Stomach (tissue), 9 donors: ENCODE measurements around the gene CAPN5. TPM values are rescaled to one million over a fixed set of nuclear protein-coding genes. Genes with fewer than 3 reads are reported as not detected.

Source experiments
- DNase-seq, 2 donors: peaks; one replicate each; pipeline versions ENCODE4 v3.0.0 to v3.0.0-alpha.2; 2013 to 2019
- H3K27ac ChIP-seq, 5 donors: fragments of 200-600 bp in 4 of 5; sonication (generic) in 4 of 5; one replicate each; pipeline ENCODE4 v1.5.1; 2013 to 2019; ENCODE audit warnings: mild to moderate bottlenecking in 1 of 5, moderate library complexity in 1 of 5
- H3K27me3 ChIP-seq, 3 donors: fragments of 200-600 bp; sonication (generic); one replicate each; pipeline ENCODE4 v1.5.1; 2017 to 2019; ENCODE audit warnings: mixed run types in 1 of 3
- H3K36me3 ChIP-seq, 4 donors: fragments of 200-600 bp; sonication (generic); 1 replicate in 3 of 4; 2 replicates in 1 of 4; pipeline ENCODE4 v1.5.1; 2016 to 2019
- H3K4me1 ChIP-seq, 4 donors: fragments of 200-600 bp; sonication (generic); one replicate each; pipeline ENCODE4 v1.5.1; 2016 to 2019
- H3K4me3 ChIP-seq, 4 donors: fragments of 200-600 bp; sonication (generic) in 3 of 4; one replicate each; pipeline ENCODE4 v1.5.1; 2016 to 2019; ENCODE audit warnings: mild to moderate bottlenecking in 1 of 4
- H3K9me3 ChIP-seq, 4 donors: fragments of 200-600 bp; sonication (generic); one replicate each; pipeline ENCODE4 v1.5.1; 2016 to 2019
- CTCF ChIP-seq, 7 experiments: fragments of 450-650 bp in 4 of 7; fragments of 200-600 bp in 3 of 7; sonication (generic) in 3 of 7; IDR thresholded peaks; one replicate each; pipeline ENCODE4 v1.5.1; 2016 to 2019; ENCODE audit warnings: antibody characterized with exemption in 7 of 7, control low read depth in 2 of 7, mild to moderate bottlenecking in 1 of 7
- EP300 ChIP-seq: sonication (generic); formaldehyde crosslinking; IDR thresholded peaks from one replicate; pipeline ENCODE4 v1.6.1; 2017; ENCODE audit warnings: antibody characterized with exemption
- POLR2A ChIP-seq, 4 donors: fragments of 450-650 bp; IDR thresholded peaks; one replicate each; pipeline ENCODE4 v1.6.1; 2016; ENCODE audit warnings: antibody characterized with exemption in 4 of 4, control low read depth in 2 of 4, mild to moderate bottlenecking in 1 of 4, moderate library complexity in 1 of 4
- POLR2AphosphoS5 ChIP-seq, 3 donors: sonication (generic); formaldehyde crosslinking; IDR thresholded peaks; one replicate each; pipeline ENCODE4 v1.6.1; 2016; ENCODE audit warnings: antibody characterized with exemption in 3 of 3
- WGBS, 5 donors: extraction: QIAGEN DNeasy Blood & Tissue Kit in 3 of 5; methylation state at CpG; one replicate each; pipeline versions ENCODE4 v1.1.5 to v1.1.7; 2013 to 2018; 5-methylcytosine and 5-hydroxymethylcytosine counted together
- intact Hi-C: fragments of 100-400 bp; cut with DNase I; formaldehyde crosslinking; loops from one replicate; pipeline ENCODE4 v1.15.1; 2023; ENCODE audit warnings: low total_unique reads
- polyA plus RNA-seq, 3 donors: library from polyadenylated mRNA; stranded (reverse); fragments of 200-250 nt; gene quantifications; one replicate each; pipeline ENCODE4 v1.2.3, GENCODE V29; 2013
- total RNA-seq, 5 donors: library from RNA; depleted of rRNA; stranded (reverse); fragments of >200 nt; gene quantifications; one replicate each; pipeline versions ENCODE4 v1.1.0 to v1.2.3, GENCODE V29; 2014 to 2016
- donor health status: healthy with polysubstance abuse.
- donor health status: Bipolar disorder and iron deficiency.
- donor health status: healthy.

CAPN5 gene
- total and polyA plus RNA-seq, 8 donors: 10.0 to 110 (median 65.9) TPM

- TF ChIP-seq POLR2A (IDR thresholded peaks at IDR 0.05) (no peak), POLR2AphosphoS5 (IDR thresholded peaks at IDR 0.05) (no peak), EP300 (no peak), CTCF (IDR thresholded peaks at IDR 0.05) (no peak)
- Histone ChIP-seq H3K27me3 (peaks cover 0 to 13% (median 0%) of the 10 kb centered on the region in 3 donors), H3K36me3 (peaks cover 11 to 26% (median 16%) of the 10 kb centered on the region in 4 donors), H3K4me3 (peak within 1 kb of the TSS; percentile 37 to 45 (median 43)), H3K4me1 (peaks cover 21 to 46% (median 34%) of the 10 kb centered on the region in 4 donors), H3K9me3 (no peaks in the 10 kb centered on the region), H3K27ac (peak within 1 kb of the TSS in 2 of 5 donors; percentile 3 to 5)
- DNase-seq: peak; percentile 56 to 94
- intact Hi-C loops: loop anchor here (5.0 to 10.0 kb wide), 2 partner anchors 59 to 427 kb away; no protein-coding TSS in a partner anchor
- 13 to 31% (median 20%) methylated on average over 16 to 20 of the region's 20 CpGs for WGBS, 5 donors
Observed at GRCh38 chr11:77127920-77128691, 61.3 kb downstream of the CAPN5 start, which contains the start of gene MYO7A. MYO7A (plus strand) TSS chr11:77128246; CDS start chr11:77130635, 2,389 bp downstream.

GRCh38 chr11:77129069-77129841 is 62.5 kb downstream of the CAPN5 start:
- TF ChIP-seq POLR2A (IDR thresholded peaks at IDR 0.05): no peak
- TF ChIP-seq POLR2AphosphoS5 (IDR thresholded peaks at IDR 0.05): no peak
- TF ChIP-seq CTCF (IDR thresholded peaks at IDR 0.05): no peak
- no peak for TF ChIP-seq EP300
- intact Hi-C loops: loop anchor here (5.0 to 10.0 kb wide), 2 partner anchors 58 to 426 kb away; no protein-coding TSS in a partner anchor
- Histone ChIP-seq H3K9me3 (no peaks in the 10 kb centered on the region), H3K4me3 (no peak overlapping the region), H3K27ac (no peak overlapping the region), H3K4me1 (peaks cover 21 to 46% (median 34%) of the 10 kb centered on the region in 4 donors), H3K27me3 (peaks cover 0 to 13% (median 0%) of the 10 kb centered on the region in 3 donors), H3K36me3 (peaks cover 0 to 15% (median 4%) of the 10 kb centered on the region in 4 donors)
- WGBS, 5 donors: 77 to 93% (median 92%) methylated on average over 6 to 11 of the region's 11 CpGs
- no peak for DNase-seq

- H3K27ac ChIP-seq: peak overlapping the region in 1 of 5 donors; percentile 7
- intact Hi-C loops: loop anchor here (5.0 to 10.0 kb wide), 2 partner anchors 57 to 425 kb away; no protein-coding TSS in a partner anchor
- no peak for DNase-seq
- peaks cover 21 to 46% (median 34%) of the 10 kb centered on the region in 4 donors for H3K4me1 ChIP-seq
- TF ChIP-seq CTCF (IDR thresholded peaks at IDR 0.05) (no peak), POLR2A (IDR thresholded peaks at IDR 0.05) (no peak), EP300 (no peak), POLR2AphosphoS5 (IDR thresholded peaks at IDR 0.05) (no peak)
- 80 to 94% (median 92%) methylated on average over 10 to 11 of the region's 11 CpGs for WGBS, 5 donors
- H3K9me3 ChIP-seq: no peaks in the 10 kb centered on the region
- H3K4me3 ChIP-seq: no peak overlapping the region
- H3K27me3 ChIP-seq: peaks cover 0 to 13% (median 0%) of the 10 kb centered on the region in 3 donors
- H3K36me3 ChIP-seq: peaks cover 0 to 6% (median 0%) of the 10 kb centered on the region in 4 donors
Observed at GRCh38 chr11:77129842-77130756, 63.3 kb downstream of the CAPN5 start.
